Mesendoderm (in vitro differentiated cells): ENCODE data around the gene PPP1R12A.

Experiments used
- DNase-seq: peaks from one replicate; pipeline ENCODE4 v3.0.0; 2013
- H2AK5ac ChIP-seq: 2 replicates; pipeline ENCODE4 v1.6.1; 2013; ENCODE audit warnings: low read length, inconsistent platforms
- H2BK120ac ChIP-seq: 2 replicates; pipeline ENCODE4 v1.6.1; 2013; ENCODE audit warnings: low read depth, mild to moderate bottlenecking, low read length, moderate library complexity, mixed read lengths
- H2BK15ac ChIP-seq: replicated peaks from 2 replicates; pipeline ENCODE4 v1.6.1; 2013; ENCODE audit warnings: low read depth, mild to moderate bottlenecking, moderate library complexity
- H2BK5ac ChIP-seq: 2 replicates; pipeline ENCODE4 v1.6.1; 2013; ENCODE audit warnings: low read length, inconsistent platforms
- H3K18ac ChIP-seq: 2 replicates; pipeline ENCODE4 v1.6.1; 2013; ENCODE audit warnings: mild to moderate bottlenecking, low read length, mixed read lengths
- H3K23ac ChIP-seq: one replicate; pipeline ENCODE4 v1.6.1; 2013; ENCODE audit warnings: low read length
- H3K27ac ChIP-seq: 2 replicates; pipeline ENCODE4 v1.5.1; 2013; ENCODE audit warnings: low read depth, mild to moderate bottlenecking, inconsistent platforms, low read length, moderate library complexity
- H3K27me3 ChIP-seq: 2 replicates; pipeline ENCODE4 v1.6.1; 2013; ENCODE audit warnings: low read length, control low read depth, mild to moderate bottlenecking, inconsistent platforms; ENCODE audit not compliant: insufficient read depth, poor library complexity
- H3K36me3 ChIP-seq: 2 replicates; pipeline ENCODE4 v1.6.1; 2013; ENCODE audit warnings: low read length, inconsistent platforms; ENCODE audit not compliant: control insufficient read depth, insufficient read depth
- H3K4ac ChIP-seq: one replicate; pipeline ENCODE4 v1.6.1; 2013; ENCODE audit warnings: low read depth, mild to moderate bottlenecking, low read length, moderate library complexity
- H3K4me1 ChIP-seq: 2 replicates; pipeline ENCODE4 v1.6.1; 2013; ENCODE audit warnings: low read depth, low read length, inconsistent platforms; ENCODE audit not compliant: control insufficient read depth
- H3K4me2 ChIP-seq: 2 replicates; pipeline ENCODE4 v1.6.1; 2013; ENCODE audit warnings: low read length
- H3K4me3 ChIP-seq: 2 replicates; pipeline ENCODE4 v1.5.1; 2013; ENCODE audit warnings: mild to moderate bottlenecking, low read length
- H3K56ac ChIP-seq: one replicate; pipeline ENCODE4 v1.6.1; 2013; ENCODE audit warnings: low read length
- H3K79me1 ChIP-seq: 2 replicates; pipeline ENCODE4 v1.6.1; 2013; ENCODE audit warnings: low read length, inconsistent platforms
- H3K79me2 ChIP-seq: 2 replicates; pipeline ENCODE4 v1.6.1; 2013; ENCODE audit warnings: mild to moderate bottlenecking, low read length; ENCODE audit not compliant: control insufficient read depth, insufficient read depth
- H3K9ac ChIP-seq: 2 replicates; pipeline ENCODE4 v1.6.1; 2013; ENCODE audit warnings: low read length, inconsistent platforms
- H4K5ac ChIP-seq: one replicate; pipeline ENCODE4 v1.6.1; 2013; ENCODE audit warnings: low read length
- H4K8ac ChIP-seq: one replicate; pipeline ENCODE4 v1.6.1; 2013; ENCODE audit warnings: low read depth, mild to moderate bottlenecking, control low read depth, low read length, moderate library complexity
- WGBS: extraction: QIAGEN DNeasy Blood & Tissue Kit; methylation state at CpG from one replicate; pipeline ENCODE4 v1.1.7; 2013; ENCODE audit warnings: low lambda C conversion rate, missing lambda C conversion rate; ENCODE audit not compliant: insufficient coverage; ENCODE audit errors: extremely low coverage; 5-methylcytosine and 5-hydroxymethylcytosine counted together

The PPP1R12A gene

GRCh38 chr12:79886917-79887519 is 47.9 kb downstream of the PPP1R12A start:
- Histone ChIP-seq H3K4me3 (no peak overlapping the region), H3K27ac (no peak overlapping the region), H3K79me1 (no peaks in the 10 kb centered on the region), H3K79me2 (peaks cover 29% of the 10 kb centered on the region), H3K4me2 (no peak overlapping the region), H3K4me1 (no peaks in the 10 kb centered on the region), H3K56ac (no peak overlapping the region), H2BK5ac (no peak overlapping the region), H3K18ac (no peak overlapping the region), H4K5ac (no peak overlapping the region), H4K8ac (no peak overlapping the region), H3K36me3 (no peaks in the 10 kb centered on the region), H3K23ac (no peak overlapping the region), H2BK15ac (no peak overlapping the region), H3K27me3 (no peaks in the 10 kb centered on the region), H3K9ac (no peak overlapping the region), H2BK120ac (no peak overlapping the region), H2AK5ac (no peak overlapping the region), H3K4ac (no peak overlapping the region)
- WGBS, result no CpG with 5 or more reads among the region's 3 CpGs
- DNase-seq, result peak; percentile 64

GRCh38 chr12:79885911-79886490 is 48.9 kb downstream of the PPP1R12A start:
- H4K5ac ChIP-seq, result no peak overlapping the region
- H3K56ac ChIP-seq, result no peak overlapping the region
- no peak overlapping the region for H2BK5ac ChIP-seq
- H2BK120ac ChIP-seq, result no peak overlapping the region
- H3K4me3 ChIP-seq, result no peak overlapping the region
- no peaks in the 10 kb centered on the region for H3K4me1 ChIP-seq
- no peak overlapping the region for H2AK5ac ChIP-seq
- H3K79me2 ChIP-seq, result peaks cover 25% of the 10 kb centered on the region
- H2BK15ac ChIP-seq, result no peak overlapping the region
- peaks cover 2% of the 10 kb centered on the region for H3K79me1 ChIP-seq
- H3K9ac ChIP-seq, result no peak overlapping the region
- WGBS, result no CpG with 5 or more reads among the region's 3 CpGs
- H3K23ac ChIP-seq, result no peak overlapping the region
- no peak overlapping the region for H3K4me2 ChIP-seq
- no peak overlapping the region for H3K4ac ChIP-seq
- H3K27ac ChIP-seq, result no peak overlapping the region
- H3K18ac ChIP-seq, result no peak overlapping the region
- no peak for DNase-seq
- no peaks in the 10 kb centered on the region for H3K27me3 ChIP-seq
- no peaks in the 10 kb centered on the region for H3K36me3 ChIP-seq
- H4K8ac ChIP-seq, result no peak overlapping the region

DNA sequence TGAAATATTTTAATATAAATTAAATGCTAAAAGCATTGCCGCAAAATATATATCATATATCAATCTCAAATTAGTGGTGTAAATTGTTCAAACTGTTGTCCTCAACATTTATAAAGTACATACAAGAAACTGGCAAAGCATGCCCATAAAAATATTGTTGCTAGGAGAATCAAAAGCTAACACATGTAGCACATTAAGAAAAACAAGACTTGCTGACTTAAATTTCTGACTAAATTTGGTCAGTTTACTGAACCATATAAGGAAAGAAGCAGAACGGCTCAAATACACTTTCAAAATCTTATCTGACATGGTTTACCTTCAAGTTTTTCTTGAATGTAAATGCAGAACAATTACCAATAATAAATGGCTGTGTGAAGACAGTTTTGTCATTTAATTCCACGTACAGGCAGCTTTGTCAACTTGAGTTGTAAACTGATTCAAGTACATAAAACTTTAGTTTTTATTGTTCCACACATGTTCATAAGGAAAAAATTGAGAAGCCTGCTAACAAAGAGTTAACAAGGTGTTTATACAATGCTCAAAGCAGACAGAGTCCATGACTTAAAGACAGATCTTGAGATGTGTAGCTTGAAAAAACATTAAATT is 50.4 kb downstream of the PPP1R12A start:
- H3K4me1 ChIP-seq, result no peaks in the 10 kb centered on the region
- no CpG with 5 or more reads among the region's 3 CpGs for WGBS
- H3K36me3 ChIP-seq, result no peaks in the 10 kb centered on the region
- no peak overlapping the region for H3K4ac ChIP-seq
- no peak overlapping the region for H2AK5ac ChIP-seq
- no peak overlapping the region for H3K4me3 ChIP-seq
- peaks cover 2% of the 10 kb centered on the region for H3K79me1 ChIP-seq
- no peak overlapping the region for H3K4me2 ChIP-seq
- no peak overlapping the region for H3K56ac ChIP-seq
- no peak overlapping the region for H3K23ac ChIP-seq
- H3K18ac ChIP-seq, result no peak overlapping the region
- H3K9ac ChIP-seq, result no peak overlapping the region
- H3K79me2 ChIP-seq, result peaks cover 24% of the 10 kb centered on the region
- no peak overlapping the region for H4K8ac ChIP-seq
- DNase-seq, result no peak
- no peak overlapping the region for H2BK15ac ChIP-seq
- no peaks in the 10 kb centered on the region for H3K27me3 ChIP-seq
- no peak overlapping the region for H3K27ac ChIP-seq
- no peak overlapping the region for H4K5ac ChIP-seq
- no peak overlapping the region for H2BK5ac ChIP-seq
- no peak overlapping the region for H2BK120ac ChIP-seq

GRCh38 chr12:79883216-79883615 is 51.7 kb downstream of the PPP1R12A start:
- H3K79me1 ChIP-seq, result peaks cover 2% of the 10 kb centered on the region
- H3K79me2 ChIP-seq, result peaks cover 21% of the 10 kb centered on the region
- no peak overlapping the region for H2BK5ac ChIP-seq
- WGBS, result no CpG with 5 or more reads among the region's 1 CpG
- H3K27me3 ChIP-seq, result no peaks in the 10 kb centered on the region
- no peak overlapping the region for H3K18ac ChIP-seq
- no peak overlapping the region for H3K9ac ChIP-seq
- H4K5ac ChIP-seq, result no peak overlapping the region
- H3K4me1 ChIP-seq, result no peaks in the 10 kb centered on the region
- H3K4me2 ChIP-seq, result no peak overlapping the region
- no peak for DNase-seq
- no peaks in the 10 kb centered on the region for H3K36me3 ChIP-seq
- H3K56ac ChIP-seq, result no peak overlapping the region
- H2BK120ac ChIP-seq, result no peak overlapping the region
- H4K8ac ChIP-seq, result no peak overlapping the region
- no peak overlapping the region for H3K27ac ChIP-seq
- no peak overlapping the region for H3K23ac ChIP-seq
- H2BK15ac ChIP-seq, result no peak overlapping the region
- no peak overlapping the region for H2AK5ac ChIP-seq
- no peak overlapping the region for H3K4me3 ChIP-seq
- no peak overlapping the region for H3K4ac ChIP-seq

DNA sequence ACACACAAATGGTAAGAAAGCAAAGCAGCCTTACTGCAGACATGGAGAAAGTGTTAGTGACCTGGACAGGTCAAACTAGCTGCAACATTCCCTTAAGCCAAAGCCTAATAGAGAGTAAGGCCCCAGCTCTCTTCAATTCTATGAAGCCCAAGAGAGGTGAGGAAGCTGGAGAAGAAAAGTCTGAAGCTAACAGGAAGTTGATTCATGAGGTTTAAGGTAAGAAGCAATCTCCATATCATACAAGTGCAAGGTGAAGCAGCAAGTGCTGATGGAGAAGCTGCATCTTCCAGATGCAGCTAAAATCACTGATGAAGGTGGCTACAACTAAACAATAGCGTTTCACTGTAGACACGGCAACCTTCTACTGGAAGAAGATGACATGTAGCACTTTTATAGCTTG is 53.5 kb downstream of the PPP1R12A start:
- no peaks in the 10 kb centered on the region for H3K4me1 ChIP-seq
- H2BK15ac ChIP-seq, result no peak overlapping the region
- no peak overlapping the region for H3K9ac ChIP-seq
- H3K56ac ChIP-seq, result no peak overlapping the region
- no peak overlapping the region for H3K27ac ChIP-seq
- H3K18ac ChIP-seq, result no peak overlapping the region
- H3K79me1 ChIP-seq, result peaks cover 2% of the 10 kb centered on the region
- no peak overlapping the region for H3K4me2 ChIP-seq
- H4K8ac ChIP-seq, result no peak overlapping the region
- WGBS, result no CpG with 5 or more reads among the region's 2 CpGs
- no peak overlapping the region for H3K4me3 ChIP-seq
- H2AK5ac ChIP-seq, result no peak overlapping the region
- H2BK120ac ChIP-seq, result no peak overlapping the region
- H3K36me3 ChIP-seq, result no peaks in the 10 kb centered on the region
- no peak overlapping the region for H3K23ac ChIP-seq
- no peaks in the 10 kb centered on the region for H3K27me3 ChIP-seq
- DNase-seq, result no peak
- peaks cover 19% of the 10 kb centered on the region for H3K79me2 ChIP-seq
- no peak overlapping the region for H3K4ac ChIP-seq
- no peak overlapping the region for H4K5ac ChIP-seq
- no peak overlapping the region for H2BK5ac ChIP-seq
